Endothelial cell of umbilical vein (primary cell): ENCODE measurements around the gene MYRIP. TPM values are rescaled to one million over a fixed set of nuclear protein-coding genes. Genes with fewer than 3 reads are reported as not detected.

Source experiments
- BruUV-seq: library from RNA; stranded (reverse); fragments of 400-500 nt; replicated peaks from 2 replicates; lab custom pipeline; 2021; lab: Mats Ljungman, UMichigan
- CTCF ChIA-PET: fragments of 300-600, 350-600 bp; sonication (Branson Sonifier 250); formaldehyde crosslinking; loops from one replicate; lab custom pipeline; 2021; ENCODE audit warnings: antibody characterized with exemption, inconsistent platforms; lab: Charles Lee
- POLR2A ChIA-PET: fragments of 300-600, 350-600 bp; sonication (Branson Sonifier 250); formaldehyde crosslinking; loops from one replicate; lab custom pipeline; 2021; ENCODE audit warnings: antibody characterized with exemption, inconsistent platforms; lab: Charles Lee
- DNase-seq: peaks from one replicate; pipeline ENCODE4 v3.0.0-alpha.2; 2011; ENCODE audit warnings: low read depth, low spot score
- FAIRE-seq: peaks from 2 replicates; lab custom pipeline; 2011; peaks lifted over from hg19 to GRCh38; lab: Jason Lieb, UNC
- H2AFZ ChIP-seq: 2 replicates; pipeline ENCODE4 v1.6.0; 2012; ENCODE audit warnings: low read depth, low read length, control low read depth, inconsistent platforms
- H3K27ac ChIP-seq: 2 replicates; pipeline ENCODE4 v1.5.1; 2011; ENCODE audit warnings: low read depth, mild to moderate bottlenecking, control low read depth, low read length, moderate library complexity; ENCODE audit not compliant: insufficient read depth
- H3K27me3 ChIP-seq, 2 experiments: 2 replicates each; pipeline versions ENCODE4 v1.6.0 to v1.6.1; 2011; ENCODE audit warnings: low read length in 2 of 2, mixed read lengths in 1 of 2; ENCODE audit not compliant: control insufficient read depth in 2 of 2, insufficient read depth in 2 of 2
- H3K36me3 ChIP-seq, 2 experiments: 2 replicates in 1 of 2; 3 replicates in 1 of 2; pipeline ENCODE4 v1.5.1; 2011; ENCODE audit warnings: low read length in 2 of 2, mild to moderate bottlenecking in 1 of 2, moderate library complexity in 1 of 2; ENCODE audit not compliant: control insufficient read depth in 2 of 2, insufficient read depth in 2 of 2; ENCODE audit errors: extremely low read depth in 1 of 2
- H3K4me1 ChIP-seq: 3 replicates; pipeline ENCODE4 v1.5.1; 2011; ENCODE audit warnings: mild to moderate bottlenecking, low read length; ENCODE audit not compliant: control insufficient read depth, insufficient read depth; ENCODE audit errors: extremely low read depth
- H3K4me2 ChIP-seq: 2 replicates; pipeline ENCODE4 v1.6.1; 2011; ENCODE audit warnings: low read length, control low read depth, mixed read lengths; ENCODE audit not compliant: insufficient read depth
- H3K4me3 ChIP-seq, 3 experiments: fragments of 200-600 bp in 1 of 3; sonication (generic), shearing (Covaris generic) in 1 of 3; replicated peaks in 1 of 3; 2 replicates each; pipeline ENCODE4 v1.5.1; 2011 to 2016; ENCODE audit warnings: control low read depth in 3 of 3, low read length in 3 of 3, mild to moderate bottlenecking in 2 of 3, inconsistent platforms in 1 of 3, low read depth in 1 of 3, moderate library complexity in 1 of 3; ENCODE audit not compliant: insufficient read depth in 1 of 3
- H3K79me2 ChIP-seq: 2 replicates; pipeline ENCODE4 v1.6.0; 2012; ENCODE audit warnings: low read length, inconsistent platforms; ENCODE audit not compliant: control insufficient read depth, insufficient read depth
- H3K9ac ChIP-seq: replicated peaks from 2 replicates; pipeline ENCODE3; 2011; ENCODE audit warnings: low read length, control low read depth; ENCODE audit not compliant: insufficient read depth; ENCODE audit errors: extremely low read depth
- H3K9me1 ChIP-seq: replicated peaks from 3 replicates; pipeline ENCODE4 v1.6.0; 2011; ENCODE audit warnings: mild to moderate bottlenecking, low read length; ENCODE audit not compliant: control insufficient read depth, insufficient read depth; ENCODE audit errors: extremely low read depth
- H3K9me3 ChIP-seq: replicated peaks from 2 replicates; pipeline ENCODE4 v1.5.1; 2012; ENCODE audit warnings: low read length, inconsistent platforms; ENCODE audit not compliant: control insufficient read depth, insufficient read depth
- H4K20me1 ChIP-seq: replicated peaks from 2 replicates; pipeline ENCODE3; 2011; ENCODE audit warnings: mild to moderate bottlenecking, low read length; ENCODE audit not compliant: control insufficient read depth, insufficient read depth; ENCODE audit errors: extremely low read depth
- CTCF ChIP-seq, 2 donors: IDR thresholded peaks; 1 replicate in 1 of 2; 2 replicates in 1 of 2; pipeline ENCODE4 v1.5.1; 2011; ENCODE audit warnings: low read length in 2 of 2, mild to moderate bottlenecking in 2 of 2, moderate library complexity in 2 of 2, control low read depth in 1 of 2, inconsistent platforms in 1 of 2, low read depth in 1 of 2; ENCODE audit not compliant: insufficient read depth in 1 of 2; ENCODE audit errors: extremely low read depth in 1 of 2
- GATA2 ChIP-seq: IDR thresholded peaks from 2 replicates; pipeline ENCODE4 v1.7.0; 2011; ENCODE audit warnings: low read depth, mild to moderate bottlenecking, moderate library complexity, mixed read lengths, low read length; ENCODE audit not compliant: insufficient read length, insufficient read depth
- MYC ChIP-seq: IDR thresholded peaks from one replicate; pipeline ENCODE4 v1.6.1; 2011; ENCODE audit warnings: mild to moderate bottlenecking, low read depth, low read length
- POLR2AphosphoS5 ChIP-seq: IDR thresholded peaks from 2 replicates; pipeline ENCODE4 v1.6.1; 2012; ENCODE audit warnings: low read depth, mild to moderate bottlenecking, control low read depth, low read length, moderate library complexity; ENCODE audit not compliant: insufficient read depth
- dilution Hi-C: fragments of 300-500 bp; cut with MboI; formaldehyde crosslinking; loops from one replicate; pipeline ENCODE4 v1.15.0; 2019; ENCODE audit warnings: low sequenced_read_pairs; ENCODE audit not compliant: extremely low pct_ligation_motif_present
- intact Hi-C: fragments of 100-400 bp; cut with micrococcal nuclease; formaldehyde crosslinking; loops from one replicate; pipeline ENCODE4 v1.10.0; 2022
- polyA plus RNA-seq, 4 experiments: library from polyadenylated mRNA; depleted of rRNA in 3 of 4; stranded (reverse) in 3 of 4; unstranded in 1 of 4; fragments of >200 nt; gene quantifications; 2 replicates each; pipeline versions ENCODE4 v1.2.1 to v1.2.3, GENCODE V29; 2011 to 2012; ENCODE audit warnings: missing spikeins in 1 of 4
- total RNA-seq: library from RNA; stranded (reverse); gene quantifications from 2 replicates; pipeline ENCODE4 v1.2.3, GENCODE V29; 2021

MYRIP gene
- total and polyA plus RNA-seq, 2 donors (not counting 3 experiments of a cell fraction or from before 2014, with no cell fraction given): 6.7 to 11.9 TPM

- Histone ChIP-seq H3K79me2 (no peaks in the 10 kb centered on the region), H3K9me3 (no peaks in the 10 kb centered on the region), H3K4me1 (no peaks in the 10 kb centered on the region), H3K9ac (no peak overlapping the region), H3K36me3 (no peaks in the 10 kb centered on the region), H3K4me3 (no peak overlapping the region), H3K4me2 (no peak overlapping the region), H4K20me1 (no peaks in the 10 kb centered on the region), H3K9me1 (no peaks in the 10 kb centered on the region), H2AFZ (no peak overlapping the region), H3K27me3 (no peaks in the 10 kb centered on the region), H3K27ac (no peak overlapping the region)
- dilution Hi-C loops: no loop called here
- no peak for FAIRE-seq
- DNase-seq: no peak
- ChIA-PET CTCF (interaction anchor here (1.4 kb wide), 1 partner anchor 12 kb away, joined by 5 read pairs; no protein-coding TSS in a partner anchor), POLR2A (no interaction called here)
- intact Hi-C loops: no loop called here
- no peak for TF ChIP-seq CTCF (IDR thresholded peaks at IDR 0.05; ENCODE audit: extremely low read depth in 1 of 2, insufficient read depth in 1 of 2, low read depth in 1 of 2, low read length in 2 of 2)
- TF ChIP-seq POLR2AphosphoS5: no peak
- no peak for TF ChIP-seq MYC
- BruUV-seq: no TSS peak
Observed at GRCh38 chr3:40054568-40055222, 245.3 kb downstream of the MYRIP start.

GRCh38 chr3:40055361-40055760 is 246.0 kb downstream of the MYRIP start:
- H3K36me3 ChIP-seq: no peaks in the 10 kb centered on the region
- H4K20me1 ChIP-seq: no peaks in the 10 kb centered on the region
- BruUV-seq: no TSS peak
- no peak for TF ChIP-seq GATA2
- ChIA-PET POLR2A (no interaction called here), CTCF (interaction anchor here (1.4 to 1.5 kb wide), 2 partner anchors 9 to 12 kb away, joined by 4 to 5 read pairs; no protein-coding TSS in a partner anchor)
- H3K9me1 ChIP-seq: no peaks in the 10 kb centered on the region
- DNase-seq: no peak
- H3K9me3 ChIP-seq: no peaks in the 10 kb centered on the region
- H3K27ac ChIP-seq: no peak overlapping the region
- dilution Hi-C loops (no loop called here), intact Hi-C loops (no loop called here)
- H3K4me2 ChIP-seq: no peak overlapping the region
- no peaks in the 10 kb centered on the region for H3K4me1 ChIP-seq
- H3K4me3 ChIP-seq: no peak overlapping the region
- H2AFZ ChIP-seq: no peak overlapping the region
- H3K9ac ChIP-seq: no peak overlapping the region
- FAIRE-seq: no peak
- H3K79me2 ChIP-seq: no peaks in the 10 kb centered on the region
- no peaks in the 10 kb centered on the region for H3K27me3 ChIP-seq
